Measurements from ENCODE around the gene SLC52A1. TPM values are rescaled to one million over a fixed set of nuclear protein-coding genes. Genes with fewer than 3 reads are reported as not detected.
A peak's percentile ranks its signal among the peaks of the same experiment; 100 is the strongest.
"Not testable (repeated sequence)": the region's sequence is repeated elsewhere in the genome, so short reads cannot be mapped to it uniquely, and the experiment has no call there.

Gene SLC52A1
- total RNA-seq, 4 donors from 2014 or later = 0.11 TPM; not detected in 3

GRCh38 chr17:5031365-5032082 lies 3.7 kb downstream of the SLC52A1 start:
- Histone ChIP-seq H3K27ac (peak overlapping the region in 1 of 3 donors; percentile 6), H3K36me3 (no peaks in the 10 kb centered on the region), H3K4me1 (peaks cover 4 to 5% of the 10 kb centered on the region in 2 donors), H3K9me3 (no peaks in the 10 kb centered on the region), H3K4me3 (replicated peaks in 1 of 3) (peak overlapping the region in 1 of 3 donors; percentile 36), H3K27me3 (no peaks in the 10 kb centered on the region)
- intact Hi-C loops (cut with DNase I) = no loop called here
- peak; percentile 66 to 89 (median 76) for TF ChIP-seq CTCF (IDR thresholded peaks at IDR 0.05)
- TF ChIP-seq POLR2A (IDR thresholded peaks at IDR 0.05) = no peak
- peak; percentile 78 to 83 for DNase-seq
- WGBS, 2 donors = 4 to 9% methylated on average over 18 to 33 of the region's 48 CpGs

GRCh38 chr17:5030168-5030567 lies 5.1 kb downstream of the SLC52A1 start:
- H3K9me3 ChIP-seq; DNase-seq; H3K27me3 ChIP-seq; intact Hi-C loops (cut with DNase I); H3K4me3 ChIP-seq (replicated peaks in 1 of 3); H3K27ac ChIP-seq; H3K36me3 ChIP-seq: not testable (repeated sequence)
- WGBS, 2 donors = 76 to 90% methylated on average over 2 of the region's 2 CpGs
- H3K4me1 ChIP-seq = peaks cover 13 to 14% of the 10 kb centered on the region in 2 donors

DNA sequence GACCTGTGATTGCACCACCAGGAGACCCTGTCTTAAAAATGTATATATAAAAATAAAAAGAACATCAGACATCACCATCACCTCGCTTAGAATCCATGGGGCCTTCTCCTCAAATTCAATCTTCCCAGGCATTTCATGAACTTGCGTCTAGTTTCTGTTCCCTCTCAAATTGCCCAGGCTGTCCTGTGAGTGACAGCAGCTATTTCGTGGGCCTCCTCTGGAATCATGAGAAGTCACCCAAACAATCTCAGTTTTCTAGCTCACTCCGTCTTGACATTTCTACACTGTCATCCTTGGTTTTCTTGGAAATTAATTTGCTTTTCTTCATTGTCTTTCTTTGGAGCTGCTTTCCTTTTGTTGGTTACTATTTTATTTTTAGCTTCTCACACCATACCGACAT lies 7.3 kb downstream of the SLC52A1 start:
- no peak for DNase-seq
- TF ChIP-seq CTCF (IDR thresholded peaks at IDR 0.05) (no peak), POLR2A (IDR thresholded peaks at IDR 0.05) (no peak)
- Histone ChIP-seq H3K36me3 (peaks cover 10 to 13% of the 10 kb centered on the region in 2 donors), H3K27me3 (no peaks in the 10 kb centered on the region), H3K27ac (no peak overlapping the region), H3K9me3 (no peaks in the 10 kb centered on the region), H3K4me1 (peaks cover 16 to 17% of the 10 kb centered on the region in 2 donors), H3K4me3 (replicated peaks in 1 of 3) (no peak overlapping the region)
- intact Hi-C loops (cut with DNase I) = no loop called here
- 81 to 86% methylated on average over 5 of the region's 5 CpGs for WGBS, 2 donors

DNA sequence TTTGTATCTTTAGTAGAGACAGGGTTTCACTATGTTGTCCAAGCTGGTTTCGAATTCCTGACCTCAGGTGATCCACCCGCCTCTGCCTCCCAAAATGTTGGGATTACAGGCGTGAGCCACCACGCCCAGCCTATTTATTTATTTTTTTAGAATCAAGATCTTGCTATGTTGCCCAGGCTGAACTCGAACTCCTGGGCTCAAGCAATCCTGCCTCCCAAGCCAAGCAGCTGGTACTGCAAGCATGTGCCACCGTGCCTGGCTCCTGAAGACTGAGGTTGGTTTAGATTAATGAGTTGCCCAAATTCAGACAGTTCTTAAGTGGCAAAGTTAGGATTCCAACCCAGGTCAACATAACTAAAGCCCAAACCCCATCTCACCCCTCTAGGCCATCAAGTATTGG lies 7.9 kb downstream of the SLC52A1 start:
- Histone ChIP-seq H3K27ac (no peak overlapping the region), H3K4me3 (replicated peaks in 1 of 3) (no peak overlapping the region), H3K4me1 (peaks cover 16 to 17% of the 10 kb centered on the region in 2 donors), H3K27me3 (no peaks in the 10 kb centered on the region), H3K36me3 (peaks cover 15 to 20% of the 10 kb centered on the region in 2 donors), H3K9me3 (no peaks in the 10 kb centered on the region)
- no peak for DNase-seq
- TF ChIP-seq CTCF (IDR thresholded peaks at IDR 0.05) (no peak), POLR2A (IDR thresholded peaks at IDR 0.05) (no peak)
- intact Hi-C loops (cut with DNase I) = no loop called here
- WGBS, 2 donors = 97% methylated on average over 6 of the region's 6 CpGs

- H3K36me3 ChIP-seq = peaks cover 33 to 44% of the 10 kb centered on the region in 2 donors
- intact Hi-C loops (cut with DNase I) = no loop called here
- H3K27me3 ChIP-seq = no peaks in the 10 kb centered on the region
- no peak for DNase-seq
- no peak overlapping the region for H3K4me3 ChIP-seq (replicated peaks in 1 of 3)
- H3K9me3 ChIP-seq = no peaks in the 10 kb centered on the region
- peaks cover 11 to 17% of the 10 kb centered on the region in 2 donors for H3K4me1 ChIP-seq
- 97 to 99% methylated on average over 4 of the region's 4 CpGs for WGBS, 2 donors
- TF ChIP-seq POLR2A (IDR thresholded peaks at IDR 0.05) = no peak
- TF ChIP-seq CTCF (IDR thresholded peaks at IDR 0.05) = no peak
- no peak overlapping the region for H3K27ac ChIP-seq
Observed at GRCh38 chr17:5024604-5025003, 10.6 kb downstream of the SLC52A1 start.
